GM12875 (cell line): Measurements from ENCODE around the gene RUNX2.

Source experiments
- H3K4me3 ChIP-seq: one replicate; pipeline ENCODE4 v1.5.1; 2011; ENCODE audit warnings: low read depth, low read length, control low read depth
- TF ChIP-seq, protein P1 (sequence below): IDR thresholded peaks from 2 replicates; pipeline ENCODE4 v1.5.1; 2011; ENCODE audit warnings: low read depth, mild to moderate bottlenecking, control low read depth, inconsistent platforms, low read length, moderate library complexity, borderline replicate concordance; ENCODE audit not compliant: insufficient read depth

The RUNX2 gene

DNA sequence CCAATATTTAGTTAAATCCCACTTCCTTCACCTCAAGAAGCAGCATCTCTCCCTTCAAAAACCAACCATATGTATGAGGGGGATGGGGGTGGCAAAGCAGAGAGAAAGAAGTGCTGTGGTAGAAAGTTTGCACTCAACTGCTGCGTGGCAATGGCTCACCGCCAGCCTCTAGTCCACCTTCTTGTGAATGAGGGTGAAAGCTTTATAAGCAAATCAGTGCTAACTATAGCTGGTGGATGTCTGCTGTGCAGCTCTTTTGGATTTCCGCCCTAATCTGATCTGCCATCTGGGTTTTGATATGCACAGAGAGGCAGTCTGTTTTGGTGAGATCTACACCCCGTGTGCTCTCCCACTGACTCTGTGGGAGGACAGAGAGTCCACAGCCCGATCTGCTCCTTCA, 330.8 kb downstream of the RUNX2 start:
- TF ChIP-seq, protein P1, sequence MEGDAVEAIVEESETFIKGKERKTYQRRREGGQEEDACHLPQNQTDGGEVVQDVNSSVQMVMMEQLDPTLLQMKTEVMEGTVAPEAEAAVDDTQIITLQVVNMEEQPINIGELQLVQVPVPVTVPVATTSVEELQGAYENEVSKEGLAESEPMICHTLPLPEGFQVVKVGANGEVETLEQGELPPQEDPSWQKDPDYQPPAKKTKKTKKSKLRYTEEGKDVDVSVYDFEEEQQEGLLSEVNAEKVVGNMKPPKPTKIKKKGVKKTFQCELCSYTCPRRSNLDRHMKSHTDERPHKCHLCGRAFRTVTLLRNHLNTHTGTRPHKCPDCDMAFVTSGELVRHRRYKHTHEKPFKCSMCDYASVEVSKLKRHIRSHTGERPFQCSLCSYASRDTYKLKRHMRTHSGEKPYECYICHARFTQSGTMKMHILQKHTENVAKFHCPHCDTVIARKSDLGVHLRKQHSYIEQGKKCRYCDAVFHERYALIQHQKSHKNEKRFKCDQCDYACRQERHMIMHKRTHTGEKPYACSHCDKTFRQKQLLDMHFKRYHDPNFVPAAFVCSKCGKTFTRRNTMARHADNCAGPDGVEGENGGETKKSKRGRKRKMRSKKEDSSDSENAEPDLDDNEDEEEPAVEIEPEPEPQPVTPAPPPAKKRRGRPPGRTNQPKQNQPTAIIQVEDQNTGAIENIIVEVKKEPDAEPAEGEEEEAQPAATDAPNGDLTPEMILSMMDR = no peak
- H3K4me3 ChIP-seq = no peak overlapping the region

DNA sequence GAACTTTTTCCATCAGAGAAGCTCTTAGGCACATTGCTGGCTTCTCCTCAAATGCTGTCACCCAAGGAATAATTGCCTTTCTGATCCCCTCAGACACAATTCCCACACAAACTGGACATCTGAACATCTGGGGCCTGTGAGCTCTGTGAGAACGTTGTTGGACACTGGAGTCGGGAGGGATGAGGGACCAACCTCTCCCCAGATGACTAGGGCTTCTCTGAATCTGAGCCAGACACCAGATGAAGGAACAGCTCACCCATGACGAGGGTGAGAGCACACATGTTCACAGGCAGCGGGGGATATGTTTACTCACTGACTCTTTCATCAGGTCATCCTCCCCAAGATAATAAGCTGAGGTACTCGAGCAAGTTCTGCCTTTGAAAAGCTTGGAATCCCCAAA, 333.5 kb downstream of the RUNX2 start:
- TF ChIP-seq, protein P1 = no peak
- no peak overlapping the region for H3K4me3 ChIP-seq

DNA sequence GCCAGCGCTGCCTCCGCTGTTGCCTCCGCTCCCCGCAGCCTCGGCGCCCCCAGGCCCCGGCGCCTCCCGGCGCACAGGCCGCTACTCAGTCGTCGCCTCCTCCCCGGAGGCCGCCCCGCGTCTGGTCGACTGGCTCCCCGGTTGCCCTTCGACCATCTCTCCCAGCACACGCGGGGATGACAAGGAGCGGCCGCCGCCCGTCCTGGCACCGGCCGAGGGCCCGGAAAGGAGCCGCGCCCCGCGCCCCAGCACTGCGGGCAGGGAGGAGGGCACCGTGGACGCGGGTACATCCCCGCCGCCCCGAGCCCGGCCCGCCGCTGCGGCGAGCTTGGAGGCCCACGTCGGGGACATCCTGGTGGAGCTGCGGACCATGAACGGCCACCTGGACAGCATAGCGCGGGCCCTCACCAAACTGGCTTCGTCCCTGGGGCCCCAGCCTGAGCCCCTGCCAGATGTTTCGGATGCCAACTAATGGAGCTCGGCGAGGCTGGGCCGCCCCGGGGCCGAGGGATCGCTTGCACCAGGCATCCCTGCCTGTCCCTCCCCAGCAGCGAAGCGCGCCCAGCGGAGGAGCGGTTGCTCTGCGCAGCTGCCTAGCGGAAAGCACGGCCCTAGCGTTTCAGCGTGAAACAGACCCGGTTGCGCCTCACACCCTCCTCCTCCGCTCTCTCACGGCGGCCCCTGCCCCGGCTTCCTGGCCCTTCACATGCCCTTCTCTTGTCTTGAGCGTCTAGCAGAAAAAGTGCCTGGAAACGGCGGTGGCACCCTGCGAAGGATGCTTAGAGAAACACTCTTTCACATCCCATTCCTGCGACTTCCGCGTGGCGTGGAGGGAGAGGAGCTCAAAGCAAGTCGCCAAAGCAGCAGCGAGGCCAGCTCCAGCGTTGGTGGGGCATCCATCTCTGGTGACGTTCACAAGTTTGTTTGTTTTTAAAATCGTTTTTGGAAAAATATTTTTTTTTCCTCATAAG, 335.4 kb downstream of the RUNX2 start:
- H3K4me3 ChIP-seq = no peak overlapping the region
- TF ChIP-seq, protein P1 = no peak

DNA sequence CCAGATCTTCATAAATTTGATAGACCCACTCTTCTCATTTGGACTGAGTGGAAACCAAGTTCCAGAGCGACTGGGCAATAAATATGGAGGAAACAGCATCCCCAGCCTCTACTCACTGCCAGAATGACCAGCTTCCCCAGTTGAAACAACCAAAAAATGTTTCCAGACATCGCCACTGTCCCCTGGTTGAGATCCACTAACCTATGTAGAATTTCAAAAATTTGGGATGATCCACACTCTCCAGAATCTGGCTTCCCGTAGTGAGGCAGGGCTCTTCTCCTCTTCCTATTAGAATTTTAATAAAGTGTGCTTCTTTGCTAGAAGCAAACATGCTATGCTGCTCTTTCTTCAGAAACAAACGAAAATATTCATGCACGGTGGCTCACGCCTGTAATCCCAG, 336.6 kb downstream of the RUNX2 start:
- TF ChIP-seq, protein P1 = no peak
- no peak overlapping the region for H3K4me3 ChIP-seq

DNA sequence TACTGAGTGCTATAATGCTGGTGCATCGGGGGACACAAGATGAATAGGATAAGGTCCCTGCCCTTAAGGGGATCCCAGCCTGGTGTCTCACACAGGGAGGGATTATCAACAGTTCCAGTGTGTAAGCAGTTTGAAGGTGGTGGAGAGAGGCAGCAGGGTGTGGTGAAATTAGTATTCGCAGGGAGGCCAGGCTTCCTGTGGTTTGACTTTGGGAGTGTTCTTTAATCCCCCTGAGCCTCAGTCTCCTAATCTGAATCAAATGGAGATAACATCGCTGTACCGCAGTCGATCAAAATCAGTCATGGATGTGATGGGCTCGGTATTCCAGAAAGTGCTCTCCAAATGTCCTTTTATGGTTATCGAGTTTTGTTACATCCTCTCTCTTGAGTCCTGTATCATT, 337.7 kb downstream of the RUNX2 start:
- no peak overlapping the region for H3K4me3 ChIP-seq
- TF ChIP-seq, protein P1 = no peak

DNA sequence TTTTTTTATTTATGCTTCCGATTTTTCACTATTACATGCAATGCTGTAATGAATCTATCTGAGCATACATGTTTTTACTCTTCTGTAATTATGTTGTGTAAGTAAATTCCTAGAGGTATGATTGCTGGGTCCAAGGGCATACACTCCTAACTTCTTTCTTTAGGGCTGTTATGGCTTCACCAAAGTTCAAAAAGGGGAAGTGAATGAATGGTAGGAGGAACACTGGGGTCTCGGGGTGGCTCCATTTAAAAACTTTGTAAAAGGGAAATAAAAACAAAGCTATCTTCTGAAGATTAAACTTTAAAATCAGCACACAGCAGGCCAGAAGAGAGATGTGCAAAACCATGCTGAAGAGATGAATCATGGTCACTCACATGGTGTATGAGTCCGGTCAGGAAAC, 338.7 kb downstream of the RUNX2 start:
- TF ChIP-seq, protein P1 = no peak
- H3K4me3 ChIP-seq = no peak overlapping the region

DNA sequence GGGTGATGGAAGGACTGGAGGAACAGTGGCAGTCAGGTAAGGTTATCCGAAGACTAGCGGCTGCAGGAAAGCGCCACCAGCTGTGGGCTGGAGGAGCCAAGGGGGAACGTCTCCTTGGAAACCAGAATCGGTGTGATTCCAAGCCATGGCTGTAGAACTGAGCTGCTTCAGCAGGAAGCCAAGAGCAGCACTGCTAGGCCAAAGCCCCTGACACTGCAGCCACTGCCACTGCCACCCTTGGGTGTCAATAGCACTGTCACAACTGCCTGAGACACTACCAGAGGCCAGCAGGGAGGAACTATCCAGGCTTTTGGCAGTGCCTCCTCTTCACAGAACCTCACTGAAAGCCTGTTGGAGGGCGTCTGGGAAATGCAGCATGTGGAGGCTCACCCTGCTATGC, 339.2 kb downstream of the RUNX2 start:
- no peak overlapping the region for H3K4me3 ChIP-seq
- TF ChIP-seq, protein P1 = no peak
